Measurements from ENCODE around the gene REXO2. TPM values are rescaled to one million over a fixed set of nuclear protein-coding genes. Genes with fewer than 3 reads are reported as not detected.
A peak's percentile ranks its signal among the peaks of the same experiment; 100 is the strongest.

Gene REXO2
- total and polyA plus RNA-seq, 2 of the 4 experiments (the other 2 are of a cell fraction), result 179 to 255 TPM

GRCh38 chr11:114440971-114441763, 1.9 kb downstream of the REXO2 start:
- Histone ChIP-seq H3K4ac (ENCODE audit: low read depth, low read length) (0 out of 2 replicates have a peak overlapping the region, but pooled peaks have one; percentile 1), H3K9me1 (ENCODE audit: insufficient read depth, low read length) (peaks cover 8% of the 10 kb centered on the region; the same call in 1 of the 2 replicates), H2AK9ac (replicated peaks; ENCODE audit: low read depth, low read length, poor library complexity) (no peak overlapping the region), H2BK120ac (ENCODE audit: low read depth, low read length) (no peak overlapping the region), H4K5ac (ENCODE audit: low read depth, low read length) (no peak overlapping the region), H3K9ac (ENCODE audit: low read depth, low read length) (peak overlapping the region; percentile 98), H3K56ac (ENCODE audit: extremely low read depth, insufficient read depth, low read length) (no peak overlapping the region), H3K18ac (ENCODE audit: low read depth, low read length) (peak overlapping the region; percentile 20; the same call in 1 of the 2 replicates), H3K23ac (ENCODE audit: low read depth, low read length) (peak overlapping the region; percentile 31; the same call in 1 of the 2 replicates), H2BK15ac (ENCODE audit: low read depth, low read length) (no peak overlapping the region), H3K36me3 (ENCODE audit: control insufficient read depth, insufficient read depth, low read length) (peaks cover 6% of the 10 kb centered on the region), H2BK5ac (ENCODE audit: low read depth, low read length, poor library complexity, severe bottlenecking) (no peak overlapping the region), H3K9me3 (ENCODE audit: control insufficient read depth, insufficient read depth, low read length) (no peaks in the 10 kb centered on the region), H2AFZ (replicated peaks; ENCODE audit: low read length, poor library complexity) (no peak overlapping the region), H4K91ac (ENCODE audit: insufficient read depth, low read depth, low read length) (no peak overlapping the region; the same call in 1 of the 2 replicates), H4K8ac (ENCODE audit: low read depth in 2 of 2, low read length in 2 of 2) (no peak overlapping the region), H4K20me1 (ENCODE audit: insufficient read depth, low read length) (peaks cover 8% of the 10 kb centered on the region), H3K14ac (replicated peaks; ENCODE audit: low read depth, low read length) (peak overlapping the region; percentile 7; the same call in 1 of the 2 replicates), H3K79me1 (ENCODE audit: low read depth in 1 of 2, low read length in 2 of 2) (peaks cover 11 to 47% of the 10 kb centered on the region in 2 experiments; a peak in 3 of 4 replicates), H3K4me2 (ENCODE audit: low read depth, low read length) (peak overlapping the region; percentile 77), H2AK5ac (ENCODE audit: low read depth, low read length) (no peak overlapping the region), H3K4me3 (ENCODE audit: insufficient read depth, low read depth, low read length) (peak overlapping the region; percentile 89), H3K4me1 (ENCODE audit: control insufficient read depth, insufficient read depth, low read length) (peaks cover 5% of the 10 kb centered on the region), H3K27me3 (ENCODE audit: control insufficient read depth, insufficient read depth, low read length) (no peaks in the 10 kb centered on the region), H3K27ac (ENCODE audit: insufficient read depth, low read length) (no peak overlapping the region), H2BK20ac (ENCODE audit: low read depth, low read length) (no peak overlapping the region)
- ATAC-seq (ENCODE audit: low read depth), result no peak
- BruUV-seq (replicated peaks), result no TSS peak
- TF ChIP-seq RAD21 (IDR thresholded peaks at IDR 0.05; ENCODE audit: low read length), result no peak
- no peak for TF ChIP-seq USF2 (IDR thresholded peaks at IDR 0.05; ENCODE audit: low read depth, low read length)
- no peak for TF ChIP-seq ELK1 (IDR thresholded peaks at IDR 0.05; ENCODE audit: borderline replicate concordance, low read depth, low read length)
- TF ChIP-seq CEBPB (IDR thresholded peaks at IDR 0.05; ENCODE audit: low read depth, low read length), result no peak
- TF ChIP-seq RCOR1 (IDR thresholded peaks at IDR 0.05; ENCODE audit: insufficient replicate concordance, low read length), result no peak
- intact Hi-C loops (cut with micrococcal nuclease) (loop anchor here (2.0 kb wide), 1 partner anchor 92 kb away; no protein-coding TSS in a partner anchor), in situ Hi-C loops (cut with MboI; ENCODE audit: low sequenced_read_pairs) (loop anchor here (10.0 kb wide), 1 partner anchor 86 kb away; no protein-coding TSS in a partner anchor), dilution Hi-C loops (cut with HindIII; ENCODE audit: low sequenced_read_pairs, unreplicated experiment) (no loop called here)
- DNase-seq, result no peak
- POLR2A ChIA-PET (ENCODE audit: unreplicated experiment), result no interaction called here
- WGBS, 2 experiments (ENCODE audit: extremely low coverage in 2 of 2, insufficient read length in 1 of 2), result no CpG with 5 or more reads among the region's 7 CpGs
- CTCF ChIA-PET, result interaction anchor here (1.1 kb wide), 1 partner anchor 11 kb away, joined by 4 read pairs; no protein-coding TSS in a partner anchor
